Muscle layer of duodenum (tissue), 2 donors: Measurements from ENCODE around the gene B3GNT4.

Source experiments
- H3K27ac ChIP-seq: one replicate; pipeline ENCODE4 v1.7.0; 2013; ENCODE audit warnings: mild to moderate bottlenecking, low read length
- H3K27me3 ChIP-seq: one replicate; pipeline ENCODE4 v1.7.0; 2013; ENCODE audit warnings: low read depth, mild to moderate bottlenecking, control low read depth, low read length
- H3K36me3 ChIP-seq, 2 donors: one replicate each; pipeline ENCODE4 v1.7.0; 2013; ENCODE audit warnings: low read length in 2 of 2, control low read depth in 1 of 2, mild to moderate bottlenecking in 1 of 2; ENCODE audit not compliant: insufficient read depth in 2 of 2, control insufficient read depth in 1 of 2
- H3K4me1 ChIP-seq, 2 donors: one replicate each; pipeline ENCODE4 v1.7.0; 2013; ENCODE audit warnings: low read length in 2 of 2, mild to moderate bottlenecking in 2 of 2, control low read depth in 1 of 2, moderate library complexity in 1 of 2; ENCODE audit not compliant: insufficient read depth in 2 of 2, control insufficient read depth in 1 of 2
- H3K4me3 ChIP-seq, 2 donors: one replicate each; pipeline ENCODE4 v1.7.0; 2013; ENCODE audit warnings: low read length in 2 of 2, low read depth in 1 of 2, mild to moderate bottlenecking in 1 of 2
- H3K9me3 ChIP-seq, 2 donors: one replicate each; pipeline ENCODE4 v1.7.0; 2013; ENCODE audit warnings: low read length in 2 of 2, control low read depth in 1 of 2, mild to moderate bottlenecking in 1 of 2; ENCODE audit not compliant: control insufficient read depth in 1 of 2
- donor health status: healthy.

The B3GNT4 gene

GRCh38 chr12:122203301-122204166 lies at the start of gene B3GNT4:
B3GNT4 (plus strand) TSS chr12:122203709; CDS start chr12:122204619, 910 bp downstream.
- Histone ChIP-seq H3K4me1 (peaks cover 0 to 12% of the 10 kb centered on the region in 2 donors), H3K27ac (no peak within 1 kb of the TSS), H3K9me3 (no peaks in the 10 kb centered on the region), H3K4me3 (peak within 1 kb of the TSS; percentile 56 to 61), H3K36me3 (peaks cover 9 to 18% of the 10 kb centered on the region in 2 donors), H3K27me3 (peaks cover 18% of the 10 kb centered on the region)

GRCh38 chr12:122155705-122156104 lies 47.8 kb upstream of the B3GNT4 start:
- Histone ChIP-seq H3K36me3 (no peaks in the 10 kb centered on the region), H3K9me3 (no peaks in the 10 kb centered on the region), H3K27me3 (no peaks in the 10 kb centered on the region), H3K4me1 (no peaks in the 10 kb centered on the region), H3K27ac (no peak overlapping the region), H3K4me3 (no peak overlapping the region)

GRCh38 chr12:122158700-122159285 lies 44.7 kb upstream of the B3GNT4 start:
- Histone ChIP-seq H3K4me1 (no peaks in the 10 kb centered on the region), H3K27ac (no peak overlapping the region), H3K36me3 (no peaks in the 10 kb centered on the region), H3K4me3 (no peak overlapping the region), H3K27me3 (no peaks in the 10 kb centered on the region), H3K9me3 (no peaks in the 10 kb centered on the region)

GRCh38 chr12:122159882-122160281 lies 43.6 kb upstream of the B3GNT4 start:
- Histone ChIP-seq H3K27ac (no peak overlapping the region), H3K9me3 (no peaks in the 10 kb centered on the region), H3K36me3 (no peaks in the 10 kb centered on the region), H3K27me3 (no peaks in the 10 kb centered on the region), H3K4me3 (no peak overlapping the region), H3K4me1 (no peaks in the 10 kb centered on the region)

- no peak overlapping the region for H3K27ac ChIP-seq
- H3K36me3 ChIP-seq = no peaks in the 10 kb centered on the region
- no peaks in the 10 kb centered on the region for H3K4me1 ChIP-seq
Measured at GRCh38 chr12:122160761-122161160, 42.7 kb upstream of the B3GNT4 start.

GRCh38 chr12:122161682-122162081 lies 41.8 kb upstream of the B3GNT4 start:
- H3K4me3 ChIP-seq = no peak overlapping the region
- H3K27ac ChIP-seq = no peak overlapping the region
- no peaks in the 10 kb centered on the region for H3K4me1 ChIP-seq
- H3K9me3 ChIP-seq = no peaks in the 10 kb centered on the region
- H3K27me3 ChIP-seq = no peaks in the 10 kb centered on the region
- no peaks in the 10 kb centered on the region for H3K36me3 ChIP-seq

More at GRCh38 chr12:122160761-122161160, 42.7 kb upstream of the B3GNT4 start:
- H3K27me3 ChIP-seq = no peaks in the 10 kb centered on the region
- no peaks in the 10 kb centered on the region for H3K9me3 ChIP-seq
- H3K4me3 ChIP-seq = no peak overlapping the region

GRCh38 chr12:122162976-122163375 lies 40.5 kb upstream of the B3GNT4 start:
- Histone ChIP-seq H3K4me3 (no peak overlapping the region), H3K27ac (no peak overlapping the region), H3K4me1 (no peaks in the 10 kb centered on the region), H3K36me3 (no peaks in the 10 kb centered on the region), H3K9me3 (no peaks in the 10 kb centered on the region), H3K27me3 (no peaks in the 10 kb centered on the region)

GRCh38 chr12:122166422-122167349 lies 36.8 kb upstream of the B3GNT4 start:
- no peaks in the 10 kb centered on the region for H3K4me1 ChIP-seq
- no peak overlapping the region for H3K27ac ChIP-seq
- no peaks in the 10 kb centered on the region for H3K27me3 ChIP-seq
- H3K36me3 ChIP-seq = no peaks in the 10 kb centered on the region
- H3K9me3 ChIP-seq = no peaks in the 10 kb centered on the region
- no peak overlapping the region for H3K4me3 ChIP-seq

GRCh38 chr12:122167356-122167925 lies 36.1 kb upstream of the B3GNT4 start:
- H3K4me3 ChIP-seq = no peak overlapping the region
- no peaks in the 10 kb centered on the region for H3K4me1 ChIP-seq
- no peaks in the 10 kb centered on the region for H3K9me3 ChIP-seq
- no peaks in the 10 kb centered on the region for H3K27me3 ChIP-seq
- H3K27ac ChIP-seq = no peak overlapping the region
- no peaks in the 10 kb centered on the region for H3K36me3 ChIP-seq

GRCh38 chr12:122168492-122168891 lies 35.0 kb upstream of the B3GNT4 start:
- Histone ChIP-seq H3K27ac (no peak overlapping the region), H3K36me3 (no peaks in the 10 kb centered on the region), H3K9me3 (no peaks in the 10 kb centered on the region), H3K27me3 (no peaks in the 10 kb centered on the region), H3K4me1 (no peaks in the 10 kb centered on the region), H3K4me3 (no peak overlapping the region)

- H3K4me3 ChIP-seq = no peak overlapping the region
- no peaks in the 10 kb centered on the region for H3K9me3 ChIP-seq
- H3K27ac ChIP-seq = no peak overlapping the region
- no peaks in the 10 kb centered on the region for H3K27me3 ChIP-seq
- no peaks in the 10 kb centered on the region for H3K4me1 ChIP-seq
- no peaks in the 10 kb centered on the region for H3K36me3 ChIP-seq
Measured at GRCh38 chr12:122171399-122171798, 32.1 kb upstream of the B3GNT4 start.
